A673 (cell line): ENCODE measurements around the gene SIRT2.

Source experiments
- EZH2 ChIP-seq: fragments of 200-600 bp; sonication (generic); IDR thresholded peaks from 2 replicates; pipeline ENCODE4 v1.6.1; 2017; ENCODE audit warnings: borderline replicate concordance, low read depth, mild to moderate bottlenecking, mixed read lengths, antibody characterized with exemption, low read length; ENCODE audit not compliant: poor library complexity, severe bottlenecking
- TF ChIP-seq, protein P1 (sequence below): fragments of 300-800, 200-600 bp; sonication (generic); conservative IDR thresholded peaks from 2 replicates; pipeline ENCODE4 v1.5.1; 2017; ENCODE audit warnings: low read depth, mild to moderate bottlenecking, antibody characterized with exemption, low read length, moderate library complexity, mixed read lengths

GRCh38 chr19:38856813-38857212 lies 42.6 kb downstream of the SIRT2 start:
- TF ChIP-seq, protein P1, sequence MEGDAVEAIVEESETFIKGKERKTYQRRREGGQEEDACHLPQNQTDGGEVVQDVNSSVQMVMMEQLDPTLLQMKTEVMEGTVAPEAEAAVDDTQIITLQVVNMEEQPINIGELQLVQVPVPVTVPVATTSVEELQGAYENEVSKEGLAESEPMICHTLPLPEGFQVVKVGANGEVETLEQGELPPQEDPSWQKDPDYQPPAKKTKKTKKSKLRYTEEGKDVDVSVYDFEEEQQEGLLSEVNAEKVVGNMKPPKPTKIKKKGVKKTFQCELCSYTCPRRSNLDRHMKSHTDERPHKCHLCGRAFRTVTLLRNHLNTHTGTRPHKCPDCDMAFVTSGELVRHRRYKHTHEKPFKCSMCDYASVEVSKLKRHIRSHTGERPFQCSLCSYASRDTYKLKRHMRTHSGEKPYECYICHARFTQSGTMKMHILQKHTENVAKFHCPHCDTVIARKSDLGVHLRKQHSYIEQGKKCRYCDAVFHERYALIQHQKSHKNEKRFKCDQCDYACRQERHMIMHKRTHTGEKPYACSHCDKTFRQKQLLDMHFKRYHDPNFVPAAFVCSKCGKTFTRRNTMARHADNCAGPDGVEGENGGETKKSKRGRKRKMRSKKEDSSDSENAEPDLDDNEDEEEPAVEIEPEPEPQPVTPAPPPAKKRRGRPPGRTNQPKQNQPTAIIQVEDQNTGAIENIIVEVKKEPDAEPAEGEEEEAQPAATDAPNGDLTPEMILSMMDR: no peak
- no peak for TF ChIP-seq EZH2
